ENCODE results near the gene ABCG5. TPM values are rescaled to one million over a fixed set of nuclear protein-coding genes. Genes with fewer than 3 reads are reported as not detected.
A peak's percentile ranks its signal among the peaks of the same experiment; 100 is the strongest.

Gene ABCG5
- polyA plus RNA-seq, 1 donor = 35.8 TPM

DNA sequence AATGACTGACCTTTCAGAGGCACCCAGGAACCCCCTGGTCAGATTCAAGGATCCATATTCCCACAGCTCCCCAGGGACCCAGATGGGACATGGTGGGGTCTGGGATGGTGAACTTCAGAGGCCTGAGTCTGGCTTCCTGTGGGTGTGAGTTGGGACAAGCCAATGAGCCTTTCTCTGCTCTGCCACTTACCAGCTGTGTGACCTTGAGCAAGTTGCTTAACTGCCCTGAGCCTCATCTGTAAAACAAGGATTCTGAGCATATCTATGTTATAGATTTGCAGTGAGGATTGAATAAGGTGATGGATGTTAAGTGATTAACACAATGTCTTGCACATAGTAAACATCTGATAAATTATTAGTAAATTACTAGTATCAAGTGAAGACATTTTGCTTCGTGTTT is 6.5 kb upstream of the ABCG5 start:
- no peaks in the 10 kb centered on the region for H3K9me3 ChIP-seq (ENCODE audit: control insufficient read depth, low read depth, low read length)
- H3K27me3 ChIP-seq (ENCODE audit: control insufficient read depth, insufficient read depth, low read length) = no peaks in the 10 kb centered on the region
- H3K27ac ChIP-seq (ENCODE audit: low read length) = peak overlapping the region; percentile 10
- H3K36me3 ChIP-seq (ENCODE audit: control insufficient read depth, insufficient read depth, low read length) = peaks cover 4% of the 10 kb centered on the region
- no peak for DNase-seq
- 88% methylated on average over 1 of the region's 1 CpG for WGBS (ENCODE audit: insufficient coverage, low lambda C conversion rate)
- no peak overlapping the region for H3K4me3 ChIP-seq (ENCODE audit: low read length)
- H3K4me1 ChIP-seq (ENCODE audit: control insufficient read depth, insufficient read depth, low read length) = peaks cover 29% of the 10 kb centered on the region

DNA sequence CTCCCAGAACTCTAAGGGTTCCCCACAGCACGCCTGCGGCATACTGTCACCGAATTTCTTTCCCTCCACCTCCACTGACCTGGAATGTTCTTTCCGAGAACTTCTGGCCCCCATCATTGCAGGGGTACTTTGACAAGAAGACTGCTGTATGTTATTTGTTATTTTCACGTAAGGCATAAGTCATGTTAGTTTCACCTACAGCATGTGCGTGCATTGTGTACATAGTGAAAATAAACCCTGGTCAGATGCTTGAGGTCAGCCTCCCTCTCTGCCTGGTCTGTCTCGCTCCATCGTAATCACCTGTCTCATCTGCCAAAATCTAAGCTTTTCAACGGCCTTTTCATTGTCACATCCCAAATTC is 4.2 kb upstream of the ABCG5 start:
- Histone ChIP-seq H3K4me3 (ENCODE audit: low read length) (no peak overlapping the region), H3K27me3 (ENCODE audit: control insufficient read depth, insufficient read depth, low read length) (no peaks in the 10 kb centered on the region), H3K9me3 (ENCODE audit: control insufficient read depth, low read depth, low read length) (no peaks in the 10 kb centered on the region), H3K4me1 (ENCODE audit: control insufficient read depth, insufficient read depth, low read length) (peaks cover 43% of the 10 kb centered on the region), H3K27ac (ENCODE audit: low read length) (no peak overlapping the region), H3K36me3 (ENCODE audit: control insufficient read depth, insufficient read depth, low read length) (peaks cover 3% of the 10 kb centered on the region)
- WGBS (ENCODE audit: insufficient coverage, low lambda C conversion rate) = 92% methylated on average over 2 of the region's 9 CpGs
- DNase-seq = no peak

DNA sequence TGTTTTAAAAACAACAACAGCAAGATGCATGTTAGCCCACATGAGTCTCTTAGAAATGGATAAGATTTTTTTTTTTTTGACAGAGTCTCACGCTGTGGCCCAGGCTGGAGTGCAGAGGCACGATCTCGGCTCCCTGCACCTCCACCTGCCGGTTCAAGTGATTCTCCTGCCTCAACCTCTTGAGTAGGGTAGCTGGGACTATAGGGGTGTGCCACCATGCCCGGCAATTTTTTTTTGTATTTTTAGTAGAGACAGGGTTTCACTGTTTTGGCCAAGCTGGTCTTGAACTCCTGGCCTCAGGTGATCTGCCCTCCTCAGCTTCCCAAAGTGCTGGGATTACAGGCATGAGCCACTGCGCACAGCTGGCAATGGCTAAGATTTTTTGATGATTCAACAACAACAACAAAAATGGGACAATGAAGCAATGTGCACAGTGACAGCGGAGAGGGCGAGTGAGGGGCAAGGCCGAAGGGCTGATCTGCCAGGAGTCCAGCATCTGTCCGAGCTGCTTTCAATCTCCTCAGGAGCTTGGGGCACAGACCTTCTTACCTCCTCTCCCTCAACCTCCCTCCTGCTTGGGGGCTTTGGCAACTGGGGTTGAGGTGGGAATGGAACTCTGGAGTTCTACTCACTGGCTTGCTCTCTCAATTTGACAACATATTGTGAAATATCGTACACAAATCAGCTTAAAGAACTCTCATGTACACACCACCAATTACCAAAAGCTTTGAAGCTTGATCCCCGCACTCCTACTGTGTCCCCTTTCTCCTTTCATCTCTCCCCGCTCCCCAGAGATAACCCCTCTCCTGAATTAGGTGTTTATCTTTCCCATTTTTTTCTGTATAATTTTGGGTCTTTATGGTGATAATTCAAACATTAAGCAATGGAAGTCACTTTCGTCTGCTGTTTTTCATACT is 3.6 kb upstream of the ABCG5 start:
- Histone ChIP-seq H3K27me3 (ENCODE audit: control insufficient read depth, insufficient read depth, low read length) (no peaks in the 10 kb centered on the region), H3K36me3 (ENCODE audit: control insufficient read depth, insufficient read depth, low read length) (peaks cover 3% of the 10 kb centered on the region), H3K9me3 (ENCODE audit: control insufficient read depth, low read depth, low read length) (no peaks in the 10 kb centered on the region), H3K4me3 (ENCODE audit: low read length) (no peak overlapping the region), H3K4me1 (ENCODE audit: control insufficient read depth, insufficient read depth, low read length) (peaks cover 43% of the 10 kb centered on the region), H3K27ac (ENCODE audit: low read length) (no peak overlapping the region)
- WGBS (ENCODE audit: insufficient coverage, low lambda C conversion rate) = 100% methylated on average over 1 of the region's 14 CpGs
- no peak for DNase-seq

DNA sequence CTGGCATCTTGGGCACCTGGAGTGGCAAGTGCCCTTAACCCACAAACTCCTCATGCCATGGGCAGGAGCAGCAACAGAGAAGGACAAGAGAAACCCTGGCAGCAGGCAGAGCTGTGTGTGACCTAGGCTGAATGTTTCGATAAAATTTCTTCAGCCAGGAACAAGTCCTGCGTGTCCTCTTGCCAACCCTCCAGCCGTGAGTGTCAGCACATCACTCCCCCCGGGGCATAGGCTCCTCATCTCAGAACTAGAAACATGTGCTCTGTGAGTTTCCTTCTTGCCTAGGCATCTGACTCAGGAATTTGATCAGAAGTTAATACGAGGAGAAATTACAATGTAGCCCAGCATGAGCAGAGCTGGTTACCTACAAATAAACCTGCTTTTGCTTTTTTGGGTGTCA is 2.3 kb upstream of the ABCG5 start:
- Histone ChIP-seq H3K27me3 (ENCODE audit: control insufficient read depth, insufficient read depth, low read length) (no peaks in the 10 kb centered on the region), H3K27ac (ENCODE audit: low read length) (no peak overlapping the region), H3K4me1 (ENCODE audit: control insufficient read depth, insufficient read depth, low read length) (peaks cover 34% of the 10 kb centered on the region), H3K4me3 (ENCODE audit: low read length) (no peak overlapping the region), H3K36me3 (ENCODE audit: control insufficient read depth, insufficient read depth, low read length) (peaks cover 3% of the 10 kb centered on the region), H3K9me3 (ENCODE audit: control insufficient read depth, low read depth, low read length) (no peaks in the 10 kb centered on the region)
- no CpG with 5 or more reads among the region's 5 CpGs for WGBS (ENCODE audit: insufficient coverage, low lambda C conversion rate)
- no peak for DNase-seq

DNA sequence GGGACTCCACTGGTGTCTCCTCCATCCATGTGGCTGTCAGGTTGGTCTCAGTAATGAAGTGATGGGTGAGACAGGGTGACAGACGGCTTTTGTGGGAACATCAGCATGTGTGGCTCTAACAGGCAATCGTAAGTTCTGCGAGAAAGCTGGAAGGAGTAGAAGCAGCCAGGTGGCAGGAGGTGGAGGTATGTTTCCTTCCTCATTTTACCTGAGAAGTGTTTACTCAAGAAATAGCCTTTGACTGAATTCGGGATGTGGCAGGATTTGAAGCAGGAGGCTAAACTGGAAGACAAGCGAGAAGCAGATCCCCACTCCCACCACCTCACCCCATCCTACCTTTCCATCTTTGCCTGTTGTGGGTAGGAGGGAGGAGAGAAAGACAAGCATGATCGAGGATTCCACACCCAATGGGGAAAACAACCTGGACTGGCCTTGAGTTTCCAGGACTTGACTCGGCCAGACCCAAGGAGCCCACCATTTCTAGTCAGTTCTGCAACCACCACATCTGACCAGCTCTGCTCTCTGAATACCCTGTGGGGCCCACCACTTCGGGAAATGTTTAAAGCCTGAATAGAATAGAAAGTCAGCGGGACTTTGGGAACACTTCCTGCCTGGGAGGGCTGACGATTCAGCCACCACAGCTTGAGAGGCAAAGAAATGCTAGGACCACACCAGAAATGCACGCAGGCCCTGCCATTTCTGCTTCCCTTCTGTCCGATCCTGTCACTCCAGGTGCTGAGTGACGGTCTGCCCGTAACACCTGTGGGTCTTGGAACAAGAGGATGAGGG is 1.3 kb upstream of the ABCG5 start:
- WGBS (ENCODE audit: insufficient coverage, low lambda C conversion rate) = 80% methylated on average over 1 of the region's 14 CpGs
- H3K4me3 ChIP-seq (ENCODE audit: low read length) = no peak overlapping the region
- no peak overlapping the region for H3K27ac ChIP-seq (ENCODE audit: low read length)

DNA sequence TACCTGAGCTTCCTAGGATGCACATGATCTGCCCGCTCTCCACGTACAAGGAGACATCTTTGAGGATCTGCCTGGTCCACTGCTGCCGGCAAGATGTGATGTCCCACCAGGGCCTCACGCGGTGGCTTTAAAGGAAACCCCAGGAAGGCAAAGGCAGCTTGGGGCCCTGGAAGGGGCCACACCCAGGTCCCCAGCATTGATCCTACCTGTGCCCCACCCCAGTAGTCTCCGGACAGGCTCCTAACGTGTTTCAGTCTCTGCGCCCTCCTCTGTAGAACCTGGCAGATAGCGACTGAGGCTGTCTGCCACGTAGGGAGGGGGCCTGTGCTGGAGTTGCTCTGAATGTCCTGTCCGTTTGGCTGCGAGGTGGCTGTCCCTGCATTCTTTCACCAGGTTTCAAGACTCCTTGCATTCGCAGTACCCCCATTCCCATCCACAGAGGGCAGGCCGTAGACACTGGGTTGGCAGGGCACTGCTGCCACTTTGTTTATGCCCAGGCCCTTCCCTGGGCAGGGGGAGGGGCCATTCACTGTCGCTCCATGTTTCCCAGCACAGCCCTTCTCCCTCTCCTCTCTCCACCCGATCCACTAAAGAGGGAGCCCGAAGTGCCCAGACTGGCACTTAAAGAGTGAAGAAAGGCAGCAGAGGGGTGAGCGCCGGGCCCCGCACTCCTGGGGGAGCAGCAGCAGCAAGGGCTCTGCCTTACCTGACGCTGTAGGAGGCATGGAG is 644 bp downstream of the ABCG5 start:
- peak overlapping the region; percentile 50 for H3K27ac ChIP-seq (ENCODE audit: low read length)
- H3K36me3 ChIP-seq (ENCODE audit: control insufficient read depth, insufficient read depth, low read length) = no peaks in the 10 kb centered on the region
- peak in 1 of 2 donors; percentile 51 for DNase-seq
- no peaks in the 10 kb centered on the region for H3K9me3 ChIP-seq (ENCODE audit: control insufficient read depth, low read depth, low read length)
- H3K4me1 ChIP-seq (ENCODE audit: control insufficient read depth, insufficient read depth, low read length) = peaks cover 30% of the 10 kb centered on the region
- H3K4me3 ChIP-seq (ENCODE audit: low read length) = peak overlapping the region; percentile 27
- WGBS (ENCODE audit: insufficient coverage, low lambda C conversion rate) = no CpG with 5 or more reads among the region's 21 CpGs
- H3K27me3 ChIP-seq (ENCODE audit: control insufficient read depth, insufficient read depth, low read length) = no peaks in the 10 kb centered on the region

More for the DNA sequence above, 1.3 kb upstream of the ABCG5 start:
- peaks cover 33% of the 10 kb centered on the region for H3K4me1 ChIP-seq (ENCODE audit: control insufficient read depth, insufficient read depth, low read length)
- no peak for DNase-seq
- H3K27me3 ChIP-seq (ENCODE audit: control insufficient read depth, insufficient read depth, low read length) = no peaks in the 10 kb centered on the region
- peaks cover under 1% of the 10 kb centered on the region for H3K36me3 ChIP-seq (ENCODE audit: control insufficient read depth, insufficient read depth, low read length)
- no peaks in the 10 kb centered on the region for H3K9me3 ChIP-seq (ENCODE audit: control insufficient read depth, low read depth, low read length)

DNA sequence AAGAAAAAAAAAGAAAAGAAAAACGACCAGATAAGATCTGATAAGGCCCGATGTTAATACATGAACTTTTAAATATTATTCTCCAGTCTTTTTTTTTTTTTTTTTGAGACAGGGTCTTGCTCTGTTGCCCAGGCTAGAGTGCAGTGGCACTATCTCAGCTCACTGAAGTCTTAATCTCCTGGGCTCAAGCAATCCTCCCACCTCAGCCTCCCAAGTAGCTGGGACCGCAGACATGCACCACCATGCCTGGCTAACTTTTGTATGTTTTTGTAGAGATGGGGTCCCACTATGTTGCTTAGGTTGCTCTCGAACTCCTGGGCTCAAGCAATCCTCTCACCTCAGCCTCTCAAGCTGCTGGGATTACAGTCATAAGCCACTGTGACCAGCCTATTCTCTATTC is 1.6 kb downstream of the ABCG5 start:
- H3K27ac ChIP-seq (ENCODE audit: low read length) = no peak overlapping the region
- H3K9me3 ChIP-seq (ENCODE audit: control insufficient read depth, low read depth, low read length) = no peaks in the 10 kb centered on the region
- DNase-seq = no peak
- WGBS (ENCODE audit: insufficient coverage, low lambda C conversion rate) = 100% methylated on average over 1 of the region's 4 CpGs
- peaks cover 35% of the 10 kb centered on the region for H3K4me1 ChIP-seq (ENCODE audit: control insufficient read depth, insufficient read depth, low read length)
- H3K4me3 ChIP-seq (ENCODE audit: low read length) = no peak overlapping the region
- no peaks in the 10 kb centered on the region for H3K36me3 ChIP-seq (ENCODE audit: control insufficient read depth, insufficient read depth, low read length)
- no peaks in the 10 kb centered on the region for H3K27me3 ChIP-seq (ENCODE audit: control insufficient read depth, insufficient read depth, low read length)

DNA sequence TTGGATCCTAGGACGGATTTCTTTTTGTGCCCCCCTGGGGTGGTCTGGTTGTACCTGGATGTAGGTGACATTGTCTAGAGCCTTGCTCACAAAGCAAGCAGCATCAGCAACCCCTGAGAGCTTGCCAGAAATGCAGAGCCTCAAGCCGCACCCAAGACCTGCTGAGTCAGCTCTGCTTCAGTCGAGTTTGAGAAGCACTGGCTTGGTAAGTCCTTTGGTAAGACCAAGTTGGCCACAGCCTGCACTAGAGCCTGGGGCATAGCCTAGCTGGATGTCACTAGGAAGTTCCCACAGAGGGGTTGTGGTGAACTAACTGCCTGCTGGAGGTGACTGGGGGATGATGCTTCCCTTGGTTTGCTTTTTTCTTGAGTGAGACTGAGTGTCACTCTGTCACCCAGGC is 6.2 kb downstream of the ABCG5 start:
- peak in 1 of 2 donors; percentile 56 for DNase-seq
- Histone ChIP-seq H3K9me3 (ENCODE audit: control insufficient read depth, low read depth, low read length) (no peaks in the 10 kb centered on the region), H3K36me3 (ENCODE audit: control insufficient read depth, insufficient read depth, low read length) (no peaks in the 10 kb centered on the region), H3K4me3 (ENCODE audit: low read length) (peak overlapping the region; percentile 50), H3K4me1 (ENCODE audit: control insufficient read depth, insufficient read depth, low read length) (peaks cover 24% of the 10 kb centered on the region), H3K27ac (ENCODE audit: low read length) (peak overlapping the region; percentile 18), H3K27me3 (ENCODE audit: control insufficient read depth, insufficient read depth, low read length) (no peaks in the 10 kb centered on the region)
- no CpG with 5 or more reads among the region's 3 CpGs for WGBS (ENCODE audit: insufficient coverage, low lambda C conversion rate)

DNA sequence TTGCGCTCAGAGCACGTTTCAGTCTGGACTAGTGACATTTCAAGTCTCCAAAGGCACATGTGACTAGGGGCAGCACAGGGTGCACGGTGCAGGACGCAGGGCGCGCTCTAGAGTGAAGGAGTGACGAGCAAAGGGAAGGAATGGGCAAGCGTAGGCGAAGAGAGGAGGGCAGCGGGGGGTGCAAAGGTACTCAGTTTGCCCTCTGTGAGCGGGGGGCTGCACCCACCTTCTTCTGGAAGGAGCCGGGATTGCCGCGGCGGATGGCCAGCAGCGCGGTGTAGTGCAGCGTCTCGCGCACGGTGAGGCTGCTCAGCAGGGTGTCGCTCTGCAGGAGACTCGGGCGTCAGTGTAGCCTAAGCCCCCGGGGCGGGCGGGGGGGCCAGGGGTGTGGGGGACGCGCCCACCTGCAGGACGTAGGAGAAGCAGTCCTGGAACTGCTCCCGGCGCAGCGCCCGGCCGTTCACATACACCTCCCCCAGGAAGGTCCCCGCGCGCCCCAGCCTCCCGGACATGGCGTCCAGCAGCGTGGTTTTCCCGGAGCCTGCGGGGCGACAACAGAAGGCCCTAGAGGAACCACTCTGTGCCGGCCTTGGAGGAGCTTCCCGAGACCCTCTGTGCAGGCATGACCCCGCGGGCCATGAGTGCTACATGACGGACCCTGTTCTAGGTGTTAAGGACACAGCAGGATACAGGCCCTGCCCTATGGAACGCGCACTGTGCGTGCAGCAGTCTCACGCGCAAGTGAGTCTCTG is 6.9 kb downstream of the ABCG5 start:
- H3K4me3 ChIP-seq (ENCODE audit: low read length) = peak overlapping the region; percentile 50
- peaks cover 24% of the 10 kb centered on the region for H3K4me1 ChIP-seq (ENCODE audit: control insufficient read depth, insufficient read depth, low read length)
- DNase-seq = peak in 1 of 2 donors; percentile 75
- no peaks in the 10 kb centered on the region for H3K9me3 ChIP-seq (ENCODE audit: control insufficient read depth, low read depth, low read length)
- H3K27ac ChIP-seq (ENCODE audit: low read length) = peak overlapping the region; percentile 18
- no peaks in the 10 kb centered on the region for H3K27me3 ChIP-seq (ENCODE audit: control insufficient read depth, insufficient read depth, low read length)
- H3K36me3 ChIP-seq (ENCODE audit: control insufficient read depth, insufficient read depth, low read length) = no peaks in the 10 kb centered on the region
- WGBS (ENCODE audit: insufficient coverage, low lambda C conversion rate) = no CpG with 5 or more reads among the region's 54 CpGs

Data from large intestine (tissue), 3 donors.